NCI-H1092 treated with DMSO at 0.1 percent for 48 hours (cell line): ENCODE data around the gene ARSG.
A peak's percentile ranks its signal among the peaks of the same experiment; 100 is the strongest.
"Not testable (repeated sequence)": the region's sequence is repeated elsewhere in the genome, so short reads cannot be mapped to it uniquely, and the experiment has no call there.

Experiments
- DNase-seq: peaks from one replicate; lab custom pipeline; 2025; lab: John Stamatoyannopoulos, UW

Gene ARSG

GRCh38 chr17:68277807-68278206, 13.5 kb upstream of the ARSG start:
- DNase-seq: no peak

GRCh38 chr17:68281965-68282364, 9.3 kb upstream of the ARSG start:
- not testable (repeated sequence) for DNase-seq

GRCh38 chr17:68288375-68288774, 2.9 kb upstream of the ARSG start:
- no peak for DNase-seq

DNA sequence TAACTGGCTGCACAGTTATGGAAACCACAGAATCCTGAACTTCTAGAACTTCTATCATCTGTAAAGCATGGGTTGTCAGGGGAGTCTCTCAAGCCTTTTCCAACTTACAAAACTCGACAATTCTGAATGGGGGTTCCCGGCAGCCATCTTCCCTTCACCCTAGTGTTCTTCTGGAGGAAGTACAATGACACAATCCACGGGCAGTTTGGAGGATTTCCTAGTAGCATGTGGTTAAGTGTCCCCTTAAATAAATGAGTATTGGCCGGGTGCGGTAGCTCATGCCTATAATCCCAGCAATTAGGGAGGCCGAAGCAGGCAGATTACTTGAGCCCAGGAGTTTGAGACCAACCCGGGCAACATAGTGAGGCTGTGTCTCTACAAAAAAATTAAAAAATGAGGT, 2.5 kb upstream of the ARSG start:
- no peak for DNase-seq

DNA sequence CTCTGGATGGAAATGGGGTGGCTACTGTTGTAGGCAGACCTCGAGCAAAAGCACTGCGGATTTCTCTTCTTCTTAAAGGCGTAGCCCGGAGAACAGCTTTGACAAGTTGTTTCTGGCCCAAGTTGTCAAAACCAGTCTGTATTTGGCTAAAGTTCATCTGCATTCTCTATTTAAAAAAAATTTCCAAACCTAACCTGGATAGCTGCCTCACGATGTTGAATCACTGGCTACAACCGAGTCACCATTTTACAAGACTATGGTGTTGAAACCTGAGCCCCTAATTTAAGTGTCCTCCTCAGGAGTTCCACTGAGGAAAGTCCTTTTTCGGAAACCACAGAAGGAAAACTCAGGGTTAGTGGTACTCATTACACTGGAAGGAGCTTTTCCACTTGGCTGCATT, 1.8 kb upstream of the ARSG start:
- no peak for DNase-seq

GRCh38 chr17:68289936-68290267, 1.4 kb upstream of the ARSG start:
- no peak for DNase-seq

GRCh38 chr17:68290268-68290954, 884 bp upstream of the ARSG start:
- DNase-seq: peak; percentile 30

GRCh38 chr17:68291836-68292688, 767 bp downstream of the ARSG start:
- DNase-seq: peak; percentile 58

DNA sequence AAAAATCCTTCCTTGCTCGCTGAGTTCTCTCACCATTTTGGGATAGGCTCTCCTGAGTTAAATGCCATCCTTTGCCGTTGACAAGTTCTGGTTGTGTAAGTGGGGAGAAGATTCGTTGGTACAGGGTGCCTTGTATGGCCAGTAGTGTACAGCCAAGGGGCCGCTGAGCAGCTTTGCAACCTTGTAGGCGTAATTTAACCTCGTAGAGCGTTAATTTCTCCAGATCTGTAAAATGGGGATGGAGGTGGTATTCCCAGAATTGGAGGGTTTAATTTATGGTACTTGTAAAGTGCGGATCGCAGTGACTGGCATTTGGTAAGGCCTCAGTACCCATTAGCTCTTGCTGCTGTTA, 1.4 kb downstream of the ARSG start:
- DNase-seq: no peak

DNA sequence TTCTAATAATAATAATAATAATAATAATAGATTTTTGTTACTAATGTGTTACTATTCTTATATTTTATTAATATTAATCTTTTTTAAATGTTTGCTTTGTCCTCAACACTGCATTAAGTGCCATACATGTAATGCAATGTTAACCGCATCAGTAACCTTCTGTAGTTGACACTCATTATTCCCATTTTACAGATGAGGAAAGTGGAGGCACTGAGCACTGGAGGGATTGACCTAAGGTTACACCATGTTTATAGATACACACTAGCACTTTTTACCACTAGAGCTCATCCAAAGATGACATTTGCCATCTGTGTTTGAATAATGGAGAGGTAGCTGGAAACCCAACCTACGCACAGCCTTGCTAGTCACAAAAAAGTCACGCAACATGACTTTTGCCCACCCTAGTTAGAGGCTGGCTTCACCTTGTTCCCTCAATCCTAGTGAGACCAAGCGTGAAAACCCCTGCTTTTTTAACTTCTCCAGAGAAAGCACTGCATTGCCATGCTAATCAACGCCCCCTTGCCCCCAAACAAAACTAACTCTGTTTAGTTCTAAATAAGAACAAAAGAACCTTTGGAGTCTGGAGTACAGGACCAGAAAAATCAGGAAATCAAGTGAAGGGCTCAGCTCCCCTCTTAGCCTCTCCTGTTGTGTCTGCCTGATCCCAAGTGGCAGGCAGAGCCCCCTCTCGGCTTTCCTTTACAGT, 2.3 kb downstream of the ARSG start:
- no peak for DNase-seq

DNA sequence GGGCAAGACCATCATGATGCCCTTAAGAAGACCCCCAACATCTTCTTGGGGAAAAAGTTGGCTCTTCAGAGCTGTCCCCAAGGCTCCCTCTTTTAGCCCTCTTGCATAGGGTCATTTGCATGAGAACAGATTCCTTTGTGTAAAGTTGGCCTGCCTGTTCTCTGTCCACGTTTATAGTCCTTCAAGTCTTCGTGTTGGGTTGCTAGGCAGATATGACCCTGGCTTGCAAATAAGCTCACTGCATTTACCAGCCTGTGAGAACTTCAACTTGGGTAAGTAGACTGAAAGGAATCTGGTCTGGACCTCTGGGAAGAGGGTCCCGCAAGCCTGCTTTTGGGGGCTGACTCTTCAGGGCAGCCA, 2.9 kb downstream of the ARSG start:
- DNase-seq: no peak

DNA sequence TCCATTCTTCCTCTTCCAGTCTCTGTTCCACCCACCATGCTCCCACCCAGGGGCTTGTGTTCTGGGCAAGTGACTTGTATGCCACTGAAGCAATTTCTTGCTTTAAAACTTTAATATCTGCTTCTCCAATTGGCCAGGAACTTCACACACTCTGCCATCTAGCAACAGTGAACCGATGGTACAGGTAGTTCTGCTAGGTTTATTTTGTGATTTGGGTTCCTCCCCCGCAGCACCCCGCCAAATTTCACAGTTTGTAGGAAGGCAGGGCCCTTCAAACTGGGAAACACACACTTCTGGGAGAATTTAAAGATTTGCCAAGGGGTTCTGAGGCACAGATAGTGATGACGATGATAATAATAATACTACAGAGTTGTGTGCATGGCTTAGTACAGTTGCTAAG, 3.3 kb downstream of the ARSG start:
- DNase-seq: no peak

GRCh38 chr17:68295086-68295485, 3.8 kb downstream of the ARSG start:
- no peak for DNase-seq

- no peak for DNase-seq
Observed at GRCh38 chr17:68296217-68297191, 5.2 kb downstream of the ARSG start.

GRCh38 chr17:68297195-68297594, 5.9 kb downstream of the ARSG start:
- no peak for DNase-seq

DNA sequence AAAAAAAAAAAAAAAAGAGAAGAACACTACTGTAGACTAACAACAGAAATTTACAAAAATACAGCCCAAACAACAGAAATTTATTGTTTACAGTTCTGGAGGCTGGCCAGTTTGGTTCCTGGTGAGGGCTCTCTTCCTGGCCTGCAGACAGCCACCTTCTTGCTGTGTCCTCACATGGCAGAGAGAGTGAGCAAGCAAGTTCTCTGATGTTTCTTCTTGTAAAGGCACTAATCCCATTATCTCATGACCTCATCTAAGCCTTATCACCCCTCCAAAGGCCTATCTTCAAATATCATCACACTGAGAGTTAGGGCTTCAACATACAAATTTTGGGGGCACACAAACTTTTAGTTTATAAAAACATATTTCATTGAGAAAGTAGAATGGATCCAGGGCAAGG, 7.3 kb downstream of the ARSG start:
- DNase-seq: no peak

- DNase-seq: no peak
Observed at GRCh38 chr17:68299817-68300216, 8.5 kb downstream of the ARSG start.

DNA sequence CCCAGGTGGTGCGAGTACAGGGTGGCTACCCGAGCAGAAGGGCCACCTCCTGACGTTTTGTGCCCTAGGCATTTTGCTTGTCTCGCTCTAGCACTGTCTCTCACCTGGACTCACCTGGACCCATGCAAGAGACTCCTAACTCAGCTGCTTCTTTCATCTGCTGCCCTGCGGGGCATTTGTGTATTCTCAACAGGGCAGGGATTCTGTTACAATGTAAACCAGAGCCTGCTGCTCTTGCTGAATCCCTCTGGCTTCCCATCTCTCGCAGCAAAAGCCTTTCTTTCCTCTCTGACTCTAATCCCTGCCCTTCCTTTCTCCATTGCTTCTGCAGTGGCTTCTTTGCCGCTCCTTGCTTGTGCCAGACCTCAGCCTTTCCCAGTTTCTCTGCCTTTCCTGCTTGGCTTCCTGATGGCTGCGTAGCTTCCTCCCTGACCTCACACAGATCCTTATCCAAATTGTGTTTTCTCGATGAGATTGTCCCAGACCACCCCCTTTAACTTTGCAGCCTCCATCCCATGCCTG, 10.2 kb downstream of the ARSG start:
- peak; percentile 65 for DNase-seq

DNA sequence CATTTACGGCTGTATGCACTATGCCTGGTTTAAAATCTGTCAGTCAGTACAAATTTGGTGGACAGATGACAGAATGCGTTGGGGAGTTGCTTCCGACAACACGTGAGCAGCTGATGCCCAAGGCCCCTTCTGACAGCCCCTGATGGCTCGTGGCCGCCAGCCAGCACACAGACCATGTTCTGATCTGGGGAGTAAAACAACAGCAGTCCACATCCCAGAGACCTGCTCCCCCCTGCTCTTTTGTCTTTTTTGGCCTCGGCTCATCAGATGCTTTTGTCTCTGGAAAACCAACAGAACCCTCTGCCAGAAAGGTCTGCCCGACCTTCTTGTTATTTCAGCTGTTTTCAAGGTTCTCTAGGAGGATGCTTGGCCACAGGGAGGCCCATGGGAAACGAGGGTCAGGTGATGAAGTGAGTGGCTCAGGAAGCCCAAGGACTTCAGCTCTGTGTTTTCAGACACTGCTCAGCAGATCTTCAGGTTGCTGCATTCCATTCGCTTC, 10.8 kb downstream of the ARSG start:
- peak; percentile 65 for DNase-seq

GRCh38 chr17:68302666-68303065, 11.4 kb downstream of the ARSG start:
- peak; percentile 42 for DNase-seq

DNA sequence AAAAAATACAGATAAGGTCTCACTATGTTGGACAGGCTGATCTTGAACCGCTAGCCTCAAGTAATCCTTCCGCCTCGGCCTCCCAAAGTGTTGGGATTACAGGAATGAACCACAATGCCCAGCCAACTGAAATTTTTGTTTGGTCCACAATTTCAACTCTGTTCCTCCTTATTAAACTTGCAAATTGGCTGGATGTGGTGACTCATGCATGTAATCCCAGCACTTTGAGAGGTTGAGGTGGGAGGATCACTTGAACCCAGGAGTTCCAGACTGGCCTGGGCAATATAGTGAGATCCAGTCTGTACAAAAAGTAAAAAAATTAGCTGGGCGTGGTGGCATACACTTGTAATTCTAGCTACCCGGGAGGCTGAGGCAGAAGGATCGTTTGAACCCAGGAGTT, 13.4 kb downstream of the ARSG start:
- DNase-seq: no peak

DNA sequence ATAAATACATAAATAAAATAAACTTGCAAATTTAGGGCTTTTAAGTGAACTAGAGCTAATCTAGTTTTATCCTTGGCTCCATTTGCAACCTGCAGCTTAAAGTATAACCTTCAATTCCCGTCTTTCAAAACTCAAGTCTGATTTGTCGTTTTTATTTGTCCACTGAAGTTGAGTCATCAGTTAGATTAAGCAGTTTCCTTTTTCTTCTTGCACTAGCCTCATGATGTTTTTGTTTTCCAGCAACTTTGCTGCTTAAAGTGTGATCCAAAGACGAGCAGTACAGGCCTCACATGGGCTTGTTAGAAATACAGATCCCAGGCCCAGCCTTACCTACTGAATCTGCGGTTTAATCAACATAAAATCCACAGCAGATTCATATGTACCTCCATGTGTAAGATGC, 13.8 kb downstream of the ARSG start:
- DNase-seq: no peak
